OCI-LY3 (cell line): Measurements from ENCODE around the gene UBTD1.
"Not testable (repeated sequence)": the region's sequence is repeated elsewhere in the genome, so short reads cannot be mapped to it uniquely, and the experiment has no call there.

Experiments used
- H2AFZ ChIP-seq: fragments of 200-600, 300-600 bp; shearing (Covaris generic); 2 replicates; pipeline ENCODE4 v1.6.0; 2014; ENCODE audit warnings: antibody characterized with exemption, low read depth, low read length
- H3K27ac ChIP-seq: fragments of 200-600, 300-600 bp; sonication (generic); 2 replicates; pipeline ENCODE4 v1.5.1; 2014; ENCODE audit warnings: mild to moderate bottlenecking, low read length, moderate library complexity, mixed read lengths
- H3K27me3 ChIP-seq: fragments of 200-600, 300-600 bp; sonication (generic); 2 replicates; pipeline ENCODE4 v1.6.1; 2014; ENCODE audit warnings: low read depth, low read length, mixed read lengths
- H3K36me3 ChIP-seq: fragments of 200-600, 300-600 bp; sonication (generic); replicated peaks from 2 replicates; pipeline ENCODE3; 2014; ENCODE audit warnings: low read depth, low read length, mixed read lengths
- H3K4me1 ChIP-seq: fragments of 300-600, 200-600 bp; sonication (generic); 2 replicates; pipeline ENCODE4 v1.6.1; 2014; ENCODE audit warnings: low read length, mixed read lengths
- H3K4me2 ChIP-seq: fragments of 200-600, 300-600 bp; sonication (generic); 2 replicates; pipeline ENCODE4 v1.6.1; 2014; ENCODE audit warnings: low read length, mixed read lengths
- H3K4me3 ChIP-seq: fragments of 300-600, 200-600 bp; sonication (generic); 2 replicates; pipeline ENCODE4 v1.5.1; 2014; ENCODE audit warnings: antibody characterized with exemption, mild to moderate bottlenecking, low read length, moderate library complexity
- H3K79me2 ChIP-seq: fragments of 300-600, 200-600 bp; shearing (Covaris generic); 2 replicates; pipeline ENCODE4 v1.6.1; 2014; ENCODE audit warnings: mild to moderate bottlenecking, low read length, mixed read lengths
- H3K9ac ChIP-seq: fragments of 300-600, 200-600 bp; shearing (Covaris generic); 2 replicates; pipeline ENCODE4 v1.6.0; 2014; ENCODE audit warnings: mild to moderate bottlenecking, low read length, moderate library complexity
- H3K9me3 ChIP-seq: fragments of 200-600, 300-600 bp; shearing (Covaris generic); 2 replicates; pipeline ENCODE4 v1.6.1; 2014; ENCODE audit warnings: low read length, mixed read lengths; ENCODE audit not compliant: insufficient read depth
- H4K20me1 ChIP-seq: fragments of 200-600, 300-600 bp; sonication (generic); 2 replicates; pipeline ENCODE4 v1.6.1; 2016; ENCODE audit warnings: low read length, mixed read lengths; ENCODE audit not compliant: insufficient read depth
- EZH2phosphoT487 ChIP-seq: fragments of 200-600 bp; shearing (Covaris generic); IDR thresholded peaks from 2 replicates; pipeline ENCODE4 v1.6.1; 2018; ENCODE audit warnings: antibody characterized with exemption, mixed run types, low read depth
- TF ChIP-seq, protein P1 (sequence below): fragments of 200-600, 300-600 bp; sonication (generic); IDR thresholded peaks from 2 replicates; pipeline ENCODE4 v1.5.1; 2014; ENCODE audit warnings: antibody characterized with exemption, low read length, low read depth

Gene UBTD1

DNA sequence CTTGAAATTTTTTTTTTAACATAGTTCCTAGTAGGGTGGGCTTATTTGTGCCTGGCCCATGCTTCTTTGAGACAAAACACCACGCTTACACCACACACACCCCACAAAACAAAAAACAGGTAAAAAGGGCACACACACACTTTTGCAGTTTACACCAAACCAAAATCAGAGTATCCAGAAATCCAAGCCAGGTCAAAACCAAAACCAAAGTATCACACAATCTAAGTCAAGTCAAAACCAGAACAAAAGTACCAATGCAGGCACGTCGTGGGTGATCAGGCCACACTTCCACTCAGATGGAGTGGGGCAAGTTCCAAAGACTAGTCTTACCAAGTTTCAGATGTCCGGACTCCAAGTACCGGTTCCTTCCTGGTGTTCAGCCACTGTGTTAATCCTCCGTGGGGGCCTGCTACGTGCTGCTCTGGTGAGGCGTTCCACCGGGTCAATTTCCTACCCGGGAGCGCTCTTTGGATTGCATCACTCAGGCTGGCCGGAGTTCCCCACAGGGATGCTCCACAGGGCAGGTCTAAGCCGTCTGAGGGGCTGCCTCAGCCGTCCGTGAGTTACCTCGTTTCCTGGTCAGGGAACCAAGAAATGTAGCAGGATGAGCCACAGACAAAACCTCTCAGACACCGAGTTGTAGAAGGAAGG, 62.1 kb downstream of the UBTD1 start:
- H3K79me2 ChIP-seq, H3K4me2 ChIP-seq, H3K4me3 ChIP-seq, H4K20me1 ChIP-seq, H3K27me3 ChIP-seq, H3K27ac ChIP-seq, H3K36me3 ChIP-seq, H3K4me1 ChIP-seq, H2AFZ ChIP-seq, H3K9ac ChIP-seq, H3K9me3 ChIP-seq: not testable (repeated sequence)

DNA sequence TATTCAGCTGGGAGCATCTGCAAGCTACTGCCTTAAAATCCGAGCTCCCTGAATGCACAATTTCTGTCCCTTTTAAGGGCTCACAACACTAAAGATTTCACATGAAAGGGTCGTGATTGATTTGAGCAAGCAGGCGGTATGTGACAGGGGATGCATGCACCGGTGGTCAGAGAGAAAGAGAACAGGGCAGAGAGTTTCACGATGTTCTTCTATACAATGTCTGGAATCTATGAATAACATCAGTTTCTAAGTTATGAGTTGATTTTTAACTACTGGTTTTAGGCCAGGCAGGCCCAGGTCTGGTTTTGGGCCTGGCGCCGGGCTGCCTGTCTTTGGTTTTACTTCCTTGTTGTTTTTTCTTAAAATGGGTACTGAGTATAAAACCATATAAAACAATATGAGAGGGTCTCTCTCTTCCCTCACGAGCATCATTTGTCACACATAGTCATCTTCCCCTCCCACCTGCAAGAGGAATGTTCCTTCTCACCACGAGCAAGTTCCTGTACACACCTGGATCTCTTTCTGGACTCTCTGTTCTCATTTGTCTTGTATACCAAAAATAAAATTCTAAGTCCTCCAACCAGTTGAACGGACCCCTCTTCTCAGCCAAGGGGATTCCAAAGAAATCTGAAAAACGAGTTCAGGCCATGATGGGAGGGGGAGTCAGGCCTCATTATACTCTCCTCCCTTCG, 62.8 kb downstream of the UBTD1 start:
- H3K27me3 ChIP-seq, H3K4me3 ChIP-seq, H3K27ac ChIP-seq, H3K9me3 ChIP-seq, H3K79me2 ChIP-seq, H3K4me2 ChIP-seq, H2AFZ ChIP-seq, H3K9ac ChIP-seq, H3K4me1 ChIP-seq, H4K20me1 ChIP-seq, H3K36me3 ChIP-seq: not testable (repeated sequence)

GRCh38 chr10:97562329-97562728, 63.6 kb downstream of the UBTD1 start:
- not testable (repeated sequence) for H3K27me3 ChIP-seq, H4K20me1 ChIP-seq, H3K9ac ChIP-seq, H3K27ac ChIP-seq, H3K4me1 ChIP-seq, H3K4me2 ChIP-seq, H2AFZ ChIP-seq, H3K79me2 ChIP-seq, H3K4me3 ChIP-seq, H3K36me3 ChIP-seq, H3K9me3 ChIP-seq

DNA sequence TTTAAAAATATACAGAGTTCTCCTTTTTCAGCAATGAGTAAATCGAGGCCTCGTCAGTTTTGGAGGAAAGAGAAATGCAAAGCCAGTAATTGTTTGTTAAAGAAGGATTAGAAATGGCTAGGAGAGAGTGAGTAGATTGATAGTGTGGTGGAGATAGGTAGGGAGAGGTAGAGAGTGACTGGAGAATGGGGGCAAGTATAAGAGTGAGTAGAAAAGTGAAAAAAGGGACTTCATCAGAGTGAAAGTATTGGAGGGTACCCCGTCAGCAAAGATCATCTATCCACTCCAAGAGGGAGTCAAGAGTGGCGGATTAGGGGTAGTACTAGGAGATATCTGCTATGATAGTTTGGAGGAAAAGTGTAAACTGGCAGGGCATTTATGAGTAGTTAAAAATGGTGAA, 64.6 kb downstream of the UBTD1 start:
- no peaks in the 10 kb centered on the region for H3K27me3 ChIP-seq
- no peaks in the 10 kb centered on the region for H3K9me3 ChIP-seq
- no peak overlapping the region for H2AFZ ChIP-seq
- H3K27ac ChIP-seq: no peak overlapping the region
- H3K4me1 ChIP-seq: no peaks in the 10 kb centered on the region
- H3K4me2 ChIP-seq: no peak overlapping the region
- H4K20me1 ChIP-seq: no peaks in the 10 kb centered on the region
- no peak overlapping the region for H3K4me3 ChIP-seq
- H3K79me2 ChIP-seq: no peaks in the 10 kb centered on the region
- H3K9ac ChIP-seq: no peak overlapping the region
- H3K36me3 ChIP-seq: no peaks in the 10 kb centered on the region
- no peak for TF ChIP-seq EZH2phosphoT487
- TF ChIP-seq, protein P1, sequence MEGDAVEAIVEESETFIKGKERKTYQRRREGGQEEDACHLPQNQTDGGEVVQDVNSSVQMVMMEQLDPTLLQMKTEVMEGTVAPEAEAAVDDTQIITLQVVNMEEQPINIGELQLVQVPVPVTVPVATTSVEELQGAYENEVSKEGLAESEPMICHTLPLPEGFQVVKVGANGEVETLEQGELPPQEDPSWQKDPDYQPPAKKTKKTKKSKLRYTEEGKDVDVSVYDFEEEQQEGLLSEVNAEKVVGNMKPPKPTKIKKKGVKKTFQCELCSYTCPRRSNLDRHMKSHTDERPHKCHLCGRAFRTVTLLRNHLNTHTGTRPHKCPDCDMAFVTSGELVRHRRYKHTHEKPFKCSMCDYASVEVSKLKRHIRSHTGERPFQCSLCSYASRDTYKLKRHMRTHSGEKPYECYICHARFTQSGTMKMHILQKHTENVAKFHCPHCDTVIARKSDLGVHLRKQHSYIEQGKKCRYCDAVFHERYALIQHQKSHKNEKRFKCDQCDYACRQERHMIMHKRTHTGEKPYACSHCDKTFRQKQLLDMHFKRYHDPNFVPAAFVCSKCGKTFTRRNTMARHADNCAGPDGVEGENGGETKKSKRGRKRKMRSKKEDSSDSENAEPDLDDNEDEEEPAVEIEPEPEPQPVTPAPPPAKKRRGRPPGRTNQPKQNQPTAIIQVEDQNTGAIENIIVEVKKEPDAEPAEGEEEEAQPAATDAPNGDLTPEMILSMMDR: no peak

DNA sequence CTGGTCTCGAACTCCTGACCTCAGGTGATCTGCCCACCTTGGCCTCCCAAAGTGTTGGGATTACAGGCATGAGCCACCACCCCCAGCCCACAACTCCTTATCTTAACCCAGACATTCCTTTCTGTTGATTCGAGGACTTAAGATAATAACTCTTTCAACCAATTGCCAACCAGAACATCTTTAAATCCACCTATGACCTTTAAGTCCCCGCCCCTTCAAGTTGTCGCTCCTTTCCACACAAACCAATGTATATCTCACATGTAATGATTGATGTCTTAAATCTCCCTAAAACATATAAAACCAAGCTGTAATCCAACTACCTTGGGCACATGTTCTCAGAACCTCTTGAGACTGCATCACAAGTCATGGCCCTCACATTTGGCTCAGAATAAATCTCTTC, 66.1 kb downstream of the UBTD1 start:
- H2AFZ ChIP-seq: no peak overlapping the region
- H3K79me2 ChIP-seq: no peaks in the 10 kb centered on the region
- no peak overlapping the region for H3K27ac ChIP-seq
- H3K36me3 ChIP-seq: no peaks in the 10 kb centered on the region
- H3K9ac ChIP-seq: no peak overlapping the region
- no peaks in the 10 kb centered on the region for H3K9me3 ChIP-seq
- H4K20me1 ChIP-seq: no peaks in the 10 kb centered on the region
- no peak overlapping the region for H3K4me3 ChIP-seq
- H3K4me1 ChIP-seq: no peaks in the 10 kb centered on the region
- H3K4me2 ChIP-seq: no peak overlapping the region
- no peaks in the 10 kb centered on the region for H3K27me3 ChIP-seq
- TF ChIP-seq EZH2phosphoT487: no peak
- TF ChIP-seq, protein P1: no peak
